ENCODE data around the gene CLDN10.

DNA sequence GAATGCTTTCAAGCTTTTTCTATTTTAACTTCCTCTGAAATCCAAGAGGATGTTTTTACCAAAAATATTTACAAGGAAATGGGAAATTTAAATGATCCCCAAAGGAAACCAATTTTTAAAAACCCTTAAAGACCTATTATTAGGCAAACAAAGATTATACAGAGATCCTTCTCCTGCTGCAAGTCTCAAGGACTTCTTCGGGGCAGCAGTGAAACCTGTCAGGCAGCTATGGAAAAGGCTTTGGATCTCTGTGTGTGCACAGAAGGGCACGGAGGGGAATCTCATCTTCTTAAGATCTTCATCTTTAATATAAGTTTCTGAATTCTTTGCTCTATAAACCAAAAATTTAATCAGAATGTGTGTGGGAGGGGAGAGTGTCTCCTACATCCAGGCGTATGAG, 36.0 kb upstream of the CLDN10 start:
- TF ChIP-seq, protein P1, sequence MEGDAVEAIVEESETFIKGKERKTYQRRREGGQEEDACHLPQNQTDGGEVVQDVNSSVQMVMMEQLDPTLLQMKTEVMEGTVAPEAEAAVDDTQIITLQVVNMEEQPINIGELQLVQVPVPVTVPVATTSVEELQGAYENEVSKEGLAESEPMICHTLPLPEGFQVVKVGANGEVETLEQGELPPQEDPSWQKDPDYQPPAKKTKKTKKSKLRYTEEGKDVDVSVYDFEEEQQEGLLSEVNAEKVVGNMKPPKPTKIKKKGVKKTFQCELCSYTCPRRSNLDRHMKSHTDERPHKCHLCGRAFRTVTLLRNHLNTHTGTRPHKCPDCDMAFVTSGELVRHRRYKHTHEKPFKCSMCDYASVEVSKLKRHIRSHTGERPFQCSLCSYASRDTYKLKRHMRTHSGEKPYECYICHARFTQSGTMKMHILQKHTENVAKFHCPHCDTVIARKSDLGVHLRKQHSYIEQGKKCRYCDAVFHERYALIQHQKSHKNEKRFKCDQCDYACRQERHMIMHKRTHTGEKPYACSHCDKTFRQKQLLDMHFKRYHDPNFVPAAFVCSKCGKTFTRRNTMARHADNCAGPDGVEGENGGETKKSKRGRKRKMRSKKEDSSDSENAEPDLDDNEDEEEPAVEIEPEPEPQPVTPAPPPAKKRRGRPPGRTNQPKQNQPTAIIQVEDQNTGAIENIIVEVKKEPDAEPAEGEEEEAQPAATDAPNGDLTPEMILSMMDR (IDR thresholded peaks at IDR 0.05) = no peak
- no peak for TF ChIP-seq POLR2AphosphoS5 (IDR thresholded peaks at IDR 0.05; ENCODE audit: low read depth, low read length)
- TF ChIP-seq, protein P2, sequence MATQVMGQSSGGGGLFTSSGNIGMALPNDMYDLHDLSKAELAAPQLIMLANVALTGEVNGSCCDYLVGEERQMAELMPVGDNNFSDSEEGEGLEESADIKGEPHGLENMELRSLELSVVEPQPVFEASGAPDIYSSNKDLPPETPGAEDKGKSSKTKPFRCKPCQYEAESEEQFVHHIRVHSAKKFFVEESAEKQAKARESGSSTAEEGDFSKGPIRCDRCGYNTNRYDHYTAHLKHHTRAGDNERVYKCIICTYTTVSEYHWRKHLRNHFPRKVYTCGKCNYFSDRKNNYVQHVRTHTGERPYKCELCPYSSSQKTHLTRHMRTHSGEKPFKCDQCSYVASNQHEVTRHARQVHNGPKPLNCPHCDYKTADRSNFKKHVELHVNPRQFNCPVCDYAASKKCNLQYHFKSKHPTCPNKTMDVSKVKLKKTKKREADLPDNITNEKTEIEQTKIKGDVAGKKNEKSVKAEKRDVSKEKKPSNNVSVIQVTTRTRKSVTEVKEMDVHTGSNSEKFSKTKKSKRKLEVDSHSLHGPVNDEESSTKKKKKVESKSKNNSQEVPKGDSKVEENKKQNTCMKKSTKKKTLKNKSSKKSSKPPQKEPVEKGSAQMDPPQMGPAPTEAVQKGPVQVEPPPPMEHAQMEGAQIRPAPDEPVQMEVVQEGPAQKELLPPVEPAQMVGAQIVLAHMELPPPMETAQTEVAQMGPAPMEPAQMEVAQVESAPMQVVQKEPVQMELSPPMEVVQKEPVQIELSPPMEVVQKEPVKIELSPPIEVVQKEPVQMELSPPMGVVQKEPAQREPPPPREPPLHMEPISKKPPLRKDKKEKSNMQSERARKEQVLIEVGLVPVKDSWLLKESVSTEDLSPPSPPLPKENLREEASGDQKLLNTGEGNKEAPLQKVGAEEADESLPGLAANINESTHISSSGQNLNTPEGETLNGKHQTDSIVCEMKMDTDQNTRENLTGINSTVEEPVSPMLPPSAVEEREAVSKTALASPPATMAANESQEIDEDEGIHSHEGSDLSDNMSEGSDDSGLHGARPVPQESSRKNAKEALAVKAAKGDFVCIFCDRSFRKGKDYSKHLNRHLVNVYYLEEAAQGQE (IDR thresholded peaks at IDR 0.05; ENCODE audit: insufficient read depth in 1 of 2, low read depth in 2 of 2, low read length in 1 of 2) = no peak
- TF ChIP-seq TCF7L2 (IDR thresholded peaks at IDR 0.05; ENCODE audit: low read depth, low read length) = no peak
- no peak for TF ChIP-seq SIN3A (IDR thresholded peaks at IDR 0.05; ENCODE audit: borderline replicate concordance, insufficient read depth, low read depth, low read length)
